Activated T-helper 1 cell treated with Interleukin-2 at 50 U/mL for 16 hours (primary cell): Measurements from ENCODE around the gene OXSR1.
"Not testable (repeated sequence)": the region's sequence is repeated elsewhere in the genome, so short reads cannot be mapped to it uniquely, and the experiment has no call there.

ENCODE experiments used
- DNase-seq: peaks from one replicate; pipeline ENCODE4 v3.0.0-alpha.2; 2020; ENCODE audit warnings: low read depth

The OXSR1 gene

GRCh38 chr3:38226273-38226672, 60.9 kb downstream of the OXSR1 start:
- no peak for DNase-seq

- no peak for DNase-seq
These were observed 62.7 kb downstream of the OXSR1 start for GRCh38 chr3:38227989-38228388.

GRCh38 chr3:38229036-38229435, 63.7 kb downstream of the OXSR1 start:
- DNase-seq: no peak

GRCh38 chr3:38232701-38233100, 67.4 kb downstream of the OXSR1 start:
- no peak for DNase-seq

- no peak for DNase-seq
These were observed 70.1 kb downstream of the OXSR1 start for GRCh38 chr3:38235466-38235865.

GRCh38 chr3:38238416-38239008, 73.2 kb downstream of the OXSR1 start:
- DNase-seq: no peak

GRCh38 chr3:38242812-38243211, 77.5 kb downstream of the OXSR1 start:
- not testable (repeated sequence) for DNase-seq

GRCh38 chr3:38245930-38246329, 80.6 kb downstream of the OXSR1 start:
- no peak for DNase-seq

GRCh38 chr3:38247366-38248035, 82.2 kb downstream of the OXSR1 start:
- DNase-seq: no peak

- DNase-seq: no peak
These were observed 84.9 kb downstream of the OXSR1 start for GRCh38 chr3:38250198-38250597.

- DNase-seq: no peak
These were observed 85.9 kb downstream of the OXSR1 start for GRCh38 chr3:38251197-38251596.

- DNase-seq: no peak
These were observed 88.4 kb downstream of the OXSR1 start for GRCh38 chr3:38253704-38254103.

- DNase-seq: no peak
These were observed 89.5 kb downstream of the OXSR1 start for GRCh38 chr3:38254872-38255271.

GRCh38 chr3:38255627-38256026, 90.3 kb downstream of the OXSR1 start:
- DNase-seq: no peak

- no peak for DNase-seq
These were observed 92.2 kb downstream of the OXSR1 start for GRCh38 chr3:38257583-38257982.

- no peak for DNase-seq
These were observed 95.1 kb downstream of the OXSR1 start for GRCh38 chr3:38260474-38260873.

- DNase-seq: no peak
These were observed 99.0 kb downstream of the OXSR1 start for GRCh38 chr3:38264353-38264771.

- no peak for DNase-seq
These were observed 99.4 kb downstream of the OXSR1 start for GRCh38 chr3:38264779-38265178.

- DNase-seq: no peak
These were observed 100.4 kb downstream of the OXSR1 start, which contains the start of gene SLC22A13 for GRCh38 chr3:38265604-38266307. SLC22A13 (plus strand) TSS chr3:38265812; CDS start chr3:38265861, 49 bp downstream.

GRCh38 chr3:38266810-38267209, 101.5 kb downstream of the OXSR1 start:
- DNase-seq: no peak

- DNase-seq: no peak
These were observed 102.3 kb downstream of the OXSR1 start for GRCh38 chr3:38267662-38268061.

- no peak for DNase-seq
These were observed 102.8 kb downstream of the OXSR1 start for GRCh38 chr3:38268087-38268486.

- DNase-seq: no peak
These were observed 103.2 kb downstream of the OXSR1 start for GRCh38 chr3:38268522-38268921.
